ENCODE data around the gene CAPSL.
"Not testable (repeated sequence)": the region's sequence is repeated elsewhere in the genome, so short reads cannot be mapped to it uniquely, and the experiment has no call there.

The CAPSL gene

GRCh38 chr5:35870605-35871004 is 67.8 kb downstream of the CAPSL start:
- no peak for DNase-seq

GRCh38 chr5:35869685-35870277 is 68.6 kb downstream of the CAPSL start:
- no peak for DNase-seq

- DNase-seq = no peak
Measured at GRCh38 chr5:35867998-35868397, 70.4 kb downstream of the CAPSL start.

DNA sequence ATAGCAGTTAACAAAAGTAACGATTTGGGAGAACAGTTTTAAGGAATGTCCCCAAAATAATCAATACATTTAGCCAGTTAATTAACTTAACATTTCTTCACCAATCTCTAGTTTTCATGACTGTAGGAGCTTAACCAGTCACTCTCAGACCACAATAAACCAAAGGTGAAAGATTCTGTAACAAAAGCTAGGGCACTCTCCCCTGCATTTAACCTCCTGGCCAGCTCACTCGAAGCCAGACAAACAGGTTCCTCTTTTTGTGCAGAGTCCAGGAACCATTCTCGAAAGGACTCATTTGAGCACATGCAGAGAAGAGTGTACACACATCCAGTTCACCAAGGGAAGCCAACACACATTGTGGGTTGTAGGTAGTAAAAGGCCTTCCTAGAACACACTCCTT is 75.3 kb downstream of the CAPSL start:
- no peak for DNase-seq

GRCh38 chr5:35862126-35862525 is 76.3 kb downstream of the CAPSL start:
- no peak for DNase-seq

DNA sequence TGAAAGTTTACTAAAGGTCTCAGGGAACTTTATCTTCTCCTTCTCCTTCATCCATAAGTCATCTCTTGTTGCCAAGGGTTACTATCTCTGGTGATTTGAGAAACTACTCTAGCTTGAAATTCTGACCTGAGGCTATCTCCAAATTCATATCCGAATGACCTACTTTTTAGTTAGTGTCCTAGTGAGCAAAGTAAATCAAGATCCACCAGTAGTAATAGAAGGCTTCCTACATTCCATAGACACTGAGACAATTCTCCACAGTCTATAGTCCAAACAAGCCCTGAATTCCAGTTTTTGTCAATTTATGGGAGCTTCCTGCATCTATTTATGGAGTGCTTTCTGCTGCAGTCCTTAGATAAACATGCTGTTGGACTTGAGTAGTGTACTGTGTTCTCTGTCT is 76.7 kb downstream of the CAPSL start:
- DNase-seq = no peak

GRCh38 chr5:35860686-35861085 is 77.7 kb downstream of the CAPSL start:
- DNase-seq = no peak

GRCh38 chr5:35859101-35859661 is 79.2 kb downstream of the CAPSL start:
- no peak for DNase-seq

GRCh38 chr5:35857606-35858205 is 80.7 kb downstream of the CAPSL start:
- no peak for DNase-seq

DNA sequence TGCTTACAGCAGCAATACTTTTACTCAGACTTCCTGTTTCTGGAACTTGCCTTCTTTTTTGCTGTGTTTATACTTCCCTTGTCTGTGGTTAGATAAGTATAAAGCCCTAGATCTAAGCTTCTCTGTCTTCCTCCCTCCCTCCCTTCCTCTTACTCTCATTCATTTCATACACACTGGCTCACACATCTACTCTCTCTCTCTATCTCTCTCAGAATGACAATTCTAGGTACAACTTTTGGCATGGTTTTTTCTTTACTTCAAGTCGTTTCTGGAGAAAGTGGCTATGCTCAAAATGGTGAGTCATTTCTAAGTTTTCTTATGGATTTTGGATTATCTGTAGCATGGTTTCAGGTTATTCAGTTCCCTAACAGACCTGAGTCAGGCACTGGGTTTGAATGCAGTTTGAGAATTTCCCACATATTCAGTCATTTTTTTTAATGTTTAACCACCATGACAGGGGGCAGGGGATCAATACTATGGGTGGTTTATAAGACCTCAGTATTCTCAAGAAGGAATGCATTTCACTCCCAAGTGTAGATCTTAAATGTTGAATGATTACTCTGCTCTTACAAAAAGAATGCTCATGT is 81.6 kb downstream of the CAPSL start, which contains the start of gene IL7R:
Gene IL7R, plus strand, starts transcription at position 127 of the 587 bp plus-strand sequence. Its CDS starts 87 bp downstream, at position 214.
- no peak for DNase-seq

DNA sequence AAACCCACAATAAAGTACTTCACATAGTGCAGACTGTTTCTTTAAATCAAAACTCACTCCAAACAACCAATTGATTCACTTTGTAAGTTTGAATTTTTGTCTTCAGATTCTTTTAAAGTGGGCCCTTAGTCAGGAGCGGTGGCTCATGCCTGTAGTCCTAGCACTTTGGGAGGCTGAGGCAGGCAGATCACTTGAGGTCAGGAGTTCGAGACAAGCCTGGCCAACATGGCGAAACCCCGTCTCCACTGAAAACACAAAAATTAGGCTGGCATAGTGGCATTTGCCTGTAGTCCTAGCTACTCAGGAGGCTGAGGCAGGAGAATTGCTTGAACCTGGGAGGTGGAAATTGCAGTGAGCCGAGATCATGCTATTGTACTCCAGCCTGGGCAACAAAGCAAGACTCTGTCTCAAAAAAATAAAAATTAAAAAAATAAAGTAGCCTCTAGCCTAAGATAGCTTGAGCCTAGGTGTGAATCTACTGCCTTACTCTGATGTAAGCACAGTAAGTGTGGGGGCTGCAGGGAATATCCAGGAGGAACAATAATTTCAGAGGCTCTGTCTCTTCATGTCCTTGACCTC is 82.1 kb downstream of the CAPSL start:
- DNase-seq = not testable (repeated sequence)

DNA sequence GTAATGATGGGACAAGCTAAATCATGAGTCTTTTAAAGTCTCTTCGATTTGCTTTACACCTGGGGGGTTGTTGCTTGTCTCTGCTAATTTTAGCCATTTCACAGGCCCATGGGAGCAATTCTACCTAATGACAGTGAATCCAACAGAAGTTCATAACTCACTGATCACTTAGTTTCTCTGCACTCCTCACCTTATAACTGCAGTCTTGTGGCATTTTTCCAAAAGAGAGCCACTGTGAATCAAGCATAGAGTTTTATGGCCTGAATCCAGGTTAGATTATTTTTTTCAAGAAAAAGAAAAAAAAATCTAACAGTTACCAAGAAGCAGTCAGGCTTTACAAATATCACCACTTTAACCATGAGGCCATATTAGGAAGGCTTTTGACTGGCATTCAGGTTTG is 83.2 kb downstream of the CAPSL start:
- no peak for DNase-seq
